Measurements from ENCODE around the gene SH3GL1. TPM values are rescaled to one million over a fixed set of nuclear protein-coding genes. Genes with fewer than 3 reads are reported as not detected.

Gene SH3GL1
- total RNA-seq, 1 donor from 2014 or later, result 65.6 TPM

DNA sequence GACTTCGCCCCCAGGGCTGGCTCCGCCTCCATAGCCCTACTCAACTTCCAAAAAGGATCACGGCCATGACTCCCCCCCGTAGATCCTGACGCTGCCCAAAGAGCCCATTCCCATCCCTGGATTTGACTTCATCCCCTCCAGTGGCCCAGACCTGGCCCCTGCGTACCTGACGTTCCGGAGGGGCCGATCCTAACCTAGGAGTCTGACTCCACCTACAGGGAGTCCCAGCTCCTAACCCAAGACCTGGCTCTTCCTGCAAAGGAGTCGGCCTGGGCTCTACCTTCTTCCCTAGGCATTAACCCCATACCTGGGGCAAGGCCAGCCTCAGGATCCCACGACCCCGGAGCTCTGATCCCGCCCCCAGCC is 72.5 kb downstream of the SH3GL1 start:
- Histone ChIP-seq H3K36me3 (no peaks in the 10 kb centered on the region), H3K27ac (peak overlapping the region; percentile 39), H3K4me1 (peaks cover 22% of the 10 kb centered on the region), H3K27me3 (no peaks in the 10 kb centered on the region), H3K4me3 (peak overlapping the region; percentile 52 to 53), H3K9me3 (no peaks in the 10 kb centered on the region)
- intact Hi-C loops (cut with DNase I), result no loop called here
- TF ChIP-seq POLR2AphosphoS5 (IDR thresholded peaks at IDR 0.05; ENCODE audit: insufficient read depth in 1 of 2, low read depth in 1 of 2) (no peak), POLR2A (IDR thresholded peaks at IDR 0.05) (no peak)
- TF ChIP-seq, protein P1, sequence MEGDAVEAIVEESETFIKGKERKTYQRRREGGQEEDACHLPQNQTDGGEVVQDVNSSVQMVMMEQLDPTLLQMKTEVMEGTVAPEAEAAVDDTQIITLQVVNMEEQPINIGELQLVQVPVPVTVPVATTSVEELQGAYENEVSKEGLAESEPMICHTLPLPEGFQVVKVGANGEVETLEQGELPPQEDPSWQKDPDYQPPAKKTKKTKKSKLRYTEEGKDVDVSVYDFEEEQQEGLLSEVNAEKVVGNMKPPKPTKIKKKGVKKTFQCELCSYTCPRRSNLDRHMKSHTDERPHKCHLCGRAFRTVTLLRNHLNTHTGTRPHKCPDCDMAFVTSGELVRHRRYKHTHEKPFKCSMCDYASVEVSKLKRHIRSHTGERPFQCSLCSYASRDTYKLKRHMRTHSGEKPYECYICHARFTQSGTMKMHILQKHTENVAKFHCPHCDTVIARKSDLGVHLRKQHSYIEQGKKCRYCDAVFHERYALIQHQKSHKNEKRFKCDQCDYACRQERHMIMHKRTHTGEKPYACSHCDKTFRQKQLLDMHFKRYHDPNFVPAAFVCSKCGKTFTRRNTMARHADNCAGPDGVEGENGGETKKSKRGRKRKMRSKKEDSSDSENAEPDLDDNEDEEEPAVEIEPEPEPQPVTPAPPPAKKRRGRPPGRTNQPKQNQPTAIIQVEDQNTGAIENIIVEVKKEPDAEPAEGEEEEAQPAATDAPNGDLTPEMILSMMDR (IDR thresholded peaks at IDR 0.05), result no peak
- no peak for DNase-seq (ENCODE audit: extremely low spot score in 2 of 2)

DNA sequence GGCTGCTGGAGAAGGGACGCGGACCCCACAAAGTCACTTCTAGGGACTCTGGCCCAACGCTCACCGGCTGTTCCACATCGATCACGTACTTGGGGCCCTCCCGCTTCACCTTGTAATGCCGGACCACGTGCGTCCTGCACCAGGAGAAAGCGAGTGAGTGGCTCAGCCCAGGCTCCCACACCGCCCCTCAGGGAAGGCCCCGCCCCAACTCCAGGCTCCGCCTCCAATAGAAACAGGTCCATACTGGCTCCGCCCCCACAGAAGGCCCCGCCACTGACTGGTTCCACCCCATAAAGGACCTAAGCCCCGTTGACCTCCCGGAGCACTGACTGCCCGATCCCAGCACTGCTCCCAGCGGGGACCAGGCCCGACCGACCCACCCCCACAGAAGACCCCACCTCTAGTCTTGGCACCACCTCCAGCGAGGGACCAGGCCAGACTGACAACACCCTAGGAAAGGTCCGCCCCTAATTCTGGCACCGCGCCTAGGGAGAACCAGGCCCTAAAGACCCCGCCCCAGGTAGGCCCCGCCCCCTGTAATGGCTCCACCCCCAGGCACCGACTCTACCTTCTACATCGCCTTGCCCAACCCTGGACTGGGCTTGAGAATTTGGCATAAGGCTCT is 73.0 kb downstream of the SH3GL1 start:
- peaks cover 22% of the 10 kb centered on the region for H3K4me1 ChIP-seq
- TF ChIP-seq POLR2A (IDR thresholded peaks at IDR 0.05), result no peak
- TF ChIP-seq, protein P1 (IDR thresholded peaks at IDR 0.05), result no peak
- no peak for TF ChIP-seq POLR2AphosphoS5 (IDR thresholded peaks at IDR 0.05; ENCODE audit: insufficient read depth in 1 of 2, low read depth in 1 of 2)
- H3K36me3 ChIP-seq, result no peaks in the 10 kb centered on the region
- DNase-seq (ENCODE audit: extremely low spot score in 2 of 2), result no peak
- H3K4me3 ChIP-seq, result peak overlapping the region; percentile 52 to 53
- intact Hi-C loops (cut with DNase I), result no loop called here
- no peaks in the 10 kb centered on the region for H3K27me3 ChIP-seq
- no peaks in the 10 kb centered on the region for H3K9me3 ChIP-seq
- H3K27ac ChIP-seq, result peak overlapping the region; percentile 39

DNA sequence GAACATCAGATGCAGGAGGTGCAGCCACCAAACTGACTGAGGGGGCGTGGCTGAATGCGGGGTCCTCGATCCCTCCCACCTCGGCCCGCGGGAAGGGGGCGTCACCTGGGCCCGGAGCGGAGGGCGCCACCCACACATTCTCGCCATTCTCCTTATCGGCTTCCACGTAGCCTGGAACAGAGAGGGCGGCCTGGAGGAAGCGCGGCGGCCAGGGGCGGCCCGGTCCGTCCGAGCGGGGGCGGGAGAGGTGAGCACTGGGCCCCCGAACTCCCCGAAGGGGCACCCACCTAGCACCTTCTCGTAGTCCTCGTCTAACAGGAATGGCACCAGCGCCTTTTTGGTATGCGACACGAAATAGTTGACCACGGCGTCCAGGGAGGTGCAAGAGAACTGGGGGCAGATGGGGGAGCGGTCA is 73.5 kb downstream of the SH3GL1 start:
- H3K4me1 ChIP-seq, result peaks cover 22% of the 10 kb centered on the region
- no peak for DNase-seq (ENCODE audit: extremely low spot score in 2 of 2)
- H3K4me3 ChIP-seq, result peak overlapping the region; percentile 52 to 53
- H3K9me3 ChIP-seq, result no peaks in the 10 kb centered on the region
- H3K27ac ChIP-seq, result no peak overlapping the region
- no peak for TF ChIP-seq POLR2AphosphoS5 (IDR thresholded peaks at IDR 0.05; ENCODE audit: insufficient read depth in 1 of 2, low read depth in 1 of 2)
- TF ChIP-seq, protein P1 (IDR thresholded peaks at IDR 0.05), result no peak
- TF ChIP-seq POLR2A (IDR thresholded peaks at IDR 0.05), result no peak
- no peaks in the 10 kb centered on the region for H3K27me3 ChIP-seq
- intact Hi-C loops (cut with DNase I), result no loop called here
- no peaks in the 10 kb centered on the region for H3K36me3 ChIP-seq

DNA sequence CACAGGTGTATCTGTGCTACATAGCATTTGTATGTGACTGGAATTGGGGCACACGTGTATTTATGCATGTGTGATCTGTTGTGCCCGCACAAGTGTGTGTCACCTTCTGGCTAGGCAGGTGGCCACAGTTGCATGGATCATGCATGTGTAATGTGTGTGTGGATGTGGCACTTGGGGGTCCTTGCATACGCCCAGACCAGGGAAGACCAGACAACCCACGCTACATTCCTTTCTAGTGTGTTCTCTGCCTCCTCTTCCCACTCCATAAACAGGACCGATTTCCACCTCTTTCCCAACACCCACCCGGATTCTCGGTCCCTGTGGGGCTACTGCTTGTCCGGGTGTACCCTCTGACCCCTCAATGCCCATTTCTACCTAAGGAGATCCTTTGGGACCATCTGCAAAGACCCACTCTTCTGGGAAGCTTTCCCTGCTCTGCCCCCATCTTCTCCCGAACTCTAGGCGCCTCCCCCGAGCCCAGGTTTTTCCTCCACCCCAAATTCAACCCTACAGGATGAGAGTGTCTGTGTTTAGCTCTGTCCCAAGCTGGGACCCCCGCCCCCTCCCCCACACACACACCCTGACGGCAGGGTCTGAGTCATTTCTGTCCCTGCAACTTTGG is 74.0 kb downstream of the SH3GL1 start:
- Histone ChIP-seq H3K27me3 (no peaks in the 10 kb centered on the region), H3K27ac (no peak overlapping the region), H3K4me1 (peaks cover 22% of the 10 kb centered on the region), H3K9me3 (no peaks in the 10 kb centered on the region), H3K4me3 (no peak overlapping the region), H3K36me3 (no peaks in the 10 kb centered on the region)
- intact Hi-C loops (cut with DNase I), result no loop called here
- TF ChIP-seq POLR2AphosphoS5 (IDR thresholded peaks at IDR 0.05; ENCODE audit: insufficient read depth in 1 of 2, low read depth in 1 of 2) (no peak), POLR2A (IDR thresholded peaks at IDR 0.05) (no peak)
- TF ChIP-seq, protein P1 (IDR thresholded peaks at IDR 0.05), result no peak
- DNase-seq (ENCODE audit: extremely low spot score in 2 of 2), result no peak

DNA sequence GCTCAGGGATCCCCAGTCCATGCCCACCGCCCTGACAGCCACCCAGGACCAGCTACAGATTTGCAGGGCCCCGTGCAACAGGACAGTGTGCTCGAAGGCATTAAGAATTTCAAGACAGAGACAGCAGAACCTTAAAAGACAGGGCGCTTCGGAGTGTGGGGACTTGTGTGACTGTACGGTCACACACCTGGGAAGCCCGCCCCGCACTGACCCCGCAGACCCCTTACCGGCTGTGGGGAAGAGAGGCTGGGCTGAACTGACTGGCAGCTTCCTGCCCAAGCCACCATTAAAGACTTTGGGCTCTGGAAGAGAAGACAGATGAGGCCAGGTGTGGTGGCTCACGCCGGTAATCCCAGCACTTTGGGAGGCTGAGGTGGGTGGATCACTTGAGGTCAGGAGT is 76.1 kb downstream of the SH3GL1 start:
- no peak for DNase-seq (ENCODE audit: extremely low spot score in 2 of 2)
- Histone ChIP-seq H3K27me3 (no peaks in the 10 kb centered on the region), H3K27ac (no peak overlapping the region), H3K9me3 (no peaks in the 10 kb centered on the region), H3K36me3 (no peaks in the 10 kb centered on the region), H3K4me3 (no peak overlapping the region), H3K4me1 (peaks cover 21% of the 10 kb centered on the region)
- intact Hi-C loops (cut with DNase I), result no loop called here
- TF ChIP-seq POLR2AphosphoS5 (IDR thresholded peaks at IDR 0.05; ENCODE audit: insufficient read depth in 1 of 2, low read depth in 1 of 2) (no peak), POLR2A (IDR thresholded peaks at IDR 0.05) (no peak)
